SU-DHL-6 (cell line): ENCODE measurements around the gene LRRN3.

Experiments
- CTCF ChIP-seq: fragments of 200-600 bp; sonication (generic); IDR thresholded peaks from one replicate; pipeline ENCODE4 v1.5.1; 2017; ENCODE audit warnings: antibody characterized with exemption, mild to moderate bottlenecking, low read length, moderate library complexity; ENCODE audit not compliant: insufficient read depth, poor library complexity, severe bottlenecking
- EZH2phosphoT487 ChIP-seq: fragments of 200-600 bp; sonication (generic), shearing (Covaris generic); conservative IDR thresholded peaks from 2 replicates; pipeline ENCODE4 v1.6.1; 2018; ENCODE audit warnings: mild to moderate bottlenecking, antibody characterized with exemption, low read length, moderate library complexity, mixed read lengths

DNA sequence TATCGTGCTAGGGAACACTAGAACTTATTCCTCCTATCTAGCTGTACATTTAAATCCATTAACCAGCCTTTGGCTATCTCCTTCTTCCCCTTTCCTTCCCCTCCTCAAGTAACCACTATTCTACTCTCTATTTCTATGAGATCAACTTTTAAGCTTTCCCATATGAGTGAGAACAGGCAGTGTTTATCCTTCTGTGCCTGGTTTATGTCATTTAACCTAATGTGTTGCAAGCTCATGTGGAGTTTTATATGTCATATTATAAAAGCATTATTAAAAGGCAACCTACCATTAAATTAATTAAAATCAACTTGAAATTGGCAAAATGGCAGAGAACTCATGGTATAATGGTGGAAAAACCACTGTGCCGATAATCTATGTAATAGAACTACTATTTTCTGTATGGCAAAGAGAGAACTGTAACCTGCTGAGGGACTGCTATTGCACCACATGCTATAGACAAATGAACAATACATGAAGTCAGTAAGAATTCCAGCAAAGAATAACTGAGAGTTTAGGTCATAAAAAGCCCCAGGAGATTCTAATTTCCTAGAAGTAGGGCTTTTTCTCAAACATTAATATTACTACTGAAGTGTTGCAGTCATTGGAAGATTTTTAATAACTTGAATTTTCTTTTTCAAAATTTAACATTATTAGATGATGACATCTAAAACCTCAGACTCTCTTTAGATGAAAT is 81.8 kb downstream of the LRRN3 start:
- TF ChIP-seq CTCF (no peak), EZH2phosphoT487 (no peak)
